ENCODE data around the gene ADGRB3.

The ADGRB3 gene

DNA sequence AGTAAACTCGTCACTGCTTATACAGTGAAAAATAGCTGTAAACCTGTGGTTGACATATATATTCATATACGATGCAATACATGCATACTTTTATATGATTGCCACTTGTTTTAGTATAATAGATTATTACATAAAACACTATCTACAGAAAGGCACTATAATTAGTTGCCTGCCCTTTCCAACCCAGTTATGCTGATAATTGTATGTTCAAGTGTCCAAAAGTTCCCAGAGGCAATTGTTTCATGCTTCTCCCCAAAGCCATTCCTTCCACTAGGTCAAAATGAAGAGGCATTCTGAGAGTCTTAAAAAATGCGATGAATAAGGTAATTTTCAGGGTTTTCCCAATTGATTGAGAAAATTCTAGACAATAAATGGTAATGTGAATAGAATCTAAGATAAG lies 727.1 kb downstream of the ADGRB3 start:
- DNase-seq (ENCODE audit: extremely low read depth, low read depth) = no peak
- TF ChIP-seq, protein P1, sequence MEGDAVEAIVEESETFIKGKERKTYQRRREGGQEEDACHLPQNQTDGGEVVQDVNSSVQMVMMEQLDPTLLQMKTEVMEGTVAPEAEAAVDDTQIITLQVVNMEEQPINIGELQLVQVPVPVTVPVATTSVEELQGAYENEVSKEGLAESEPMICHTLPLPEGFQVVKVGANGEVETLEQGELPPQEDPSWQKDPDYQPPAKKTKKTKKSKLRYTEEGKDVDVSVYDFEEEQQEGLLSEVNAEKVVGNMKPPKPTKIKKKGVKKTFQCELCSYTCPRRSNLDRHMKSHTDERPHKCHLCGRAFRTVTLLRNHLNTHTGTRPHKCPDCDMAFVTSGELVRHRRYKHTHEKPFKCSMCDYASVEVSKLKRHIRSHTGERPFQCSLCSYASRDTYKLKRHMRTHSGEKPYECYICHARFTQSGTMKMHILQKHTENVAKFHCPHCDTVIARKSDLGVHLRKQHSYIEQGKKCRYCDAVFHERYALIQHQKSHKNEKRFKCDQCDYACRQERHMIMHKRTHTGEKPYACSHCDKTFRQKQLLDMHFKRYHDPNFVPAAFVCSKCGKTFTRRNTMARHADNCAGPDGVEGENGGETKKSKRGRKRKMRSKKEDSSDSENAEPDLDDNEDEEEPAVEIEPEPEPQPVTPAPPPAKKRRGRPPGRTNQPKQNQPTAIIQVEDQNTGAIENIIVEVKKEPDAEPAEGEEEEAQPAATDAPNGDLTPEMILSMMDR (IDR thresholded peaks at IDR 0.05; ENCODE audit: low read depth, low read length) = no peak

- DNase-seq (ENCODE audit: extremely low read depth, low read depth) = no peak
- TF ChIP-seq, protein P1 (IDR thresholded peaks at IDR 0.05; ENCODE audit: low read depth, low read length) = no peak
Observed at GRCh38 chr6:69366831-69367230, 731.7 kb downstream of the ADGRB3 start.

- TF ChIP-seq, protein P1 (IDR thresholded peaks at IDR 0.05; ENCODE audit: low read depth, low read length) = no peak
- no peak for DNase-seq (ENCODE audit: extremely low read depth, low read depth)
Observed at GRCh38 chr6:69368613-69369012, 733.5 kb downstream of the ADGRB3 start.

- no peak for DNase-seq (ENCODE audit: extremely low read depth, low read depth)
Observed at GRCh38 chr6:69370763-69371162, 735.7 kb downstream of the ADGRB3 start.

GRCh38 chr6:69378326-69378725 lies 743.2 kb downstream of the ADGRB3 start:
- TF ChIP-seq, protein P1 (IDR thresholded peaks at IDR 0.05; ENCODE audit: low read depth, low read length) = no peak
- DNase-seq (ENCODE audit: extremely low read depth, low read depth) = no peak

More at GRCh38 chr6:69370763-69371162, 735.7 kb downstream of the ADGRB3 start:
- TF ChIP-seq, protein P1 (IDR thresholded peaks at IDR 0.05; ENCODE audit: low read depth, low read length) = no peak

DNA sequence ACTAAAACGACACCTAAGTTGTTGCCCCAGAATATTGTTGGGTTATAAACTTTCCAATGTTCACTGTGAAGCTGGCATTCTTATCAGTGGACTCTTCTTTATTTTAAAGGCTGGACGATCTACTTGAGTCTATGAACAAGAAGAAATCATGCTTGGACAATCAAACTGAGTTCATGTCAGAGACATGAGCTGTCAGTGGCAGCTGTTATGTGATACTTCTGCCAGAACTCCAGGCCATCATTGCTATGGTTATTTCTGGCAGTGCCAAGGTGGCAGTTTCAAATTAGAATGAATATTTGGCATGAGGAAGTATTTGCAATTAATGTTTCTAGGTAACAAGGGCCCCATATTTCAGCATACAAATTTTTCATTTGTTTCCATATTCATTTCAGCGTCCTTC lies 744.4 kb downstream of the ADGRB3 start:
- no peak for DNase-seq (ENCODE audit: extremely low read depth, low read depth)
- TF ChIP-seq, protein P1 (IDR thresholded peaks at IDR 0.05; ENCODE audit: low read depth, low read length) = no peak

DNA sequence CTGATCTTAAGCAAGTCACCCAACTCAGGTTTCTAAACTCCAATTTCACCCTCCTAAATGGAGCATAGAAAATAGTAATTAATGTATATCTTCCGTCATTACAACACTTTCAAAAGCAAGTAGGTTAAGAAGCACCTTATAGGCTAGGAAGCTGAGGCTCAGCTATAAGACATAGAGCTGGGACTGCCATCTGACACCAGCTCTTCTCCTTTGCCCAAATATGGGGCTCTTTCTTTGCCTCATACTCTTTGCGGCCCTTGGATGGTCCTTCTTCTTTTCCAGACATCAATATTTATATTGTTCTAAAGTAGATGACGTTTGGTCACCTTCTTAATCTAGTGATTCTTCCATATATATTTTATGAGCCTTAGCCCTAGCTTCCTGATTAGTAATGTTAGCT lies 748.5 kb downstream of the ADGRB3 start:
- TF ChIP-seq, protein P1 (IDR thresholded peaks at IDR 0.05; ENCODE audit: low read depth, low read length) = no peak

More for the DNA sequence above, 748.5 kb downstream of the ADGRB3 start:
- DNase-seq (ENCODE audit: extremely low read depth, low read depth) = no peak

Measured in AG09319 (cell line).